ENCODE results near the gene HIF3A. TPM values are rescaled to one million over a fixed set of nuclear protein-coding genes. Genes with fewer than 3 reads are reported as not detected.

The HIF3A gene
- total RNA-seq, 1 experiment from 2014 or later = not detected

DNA sequence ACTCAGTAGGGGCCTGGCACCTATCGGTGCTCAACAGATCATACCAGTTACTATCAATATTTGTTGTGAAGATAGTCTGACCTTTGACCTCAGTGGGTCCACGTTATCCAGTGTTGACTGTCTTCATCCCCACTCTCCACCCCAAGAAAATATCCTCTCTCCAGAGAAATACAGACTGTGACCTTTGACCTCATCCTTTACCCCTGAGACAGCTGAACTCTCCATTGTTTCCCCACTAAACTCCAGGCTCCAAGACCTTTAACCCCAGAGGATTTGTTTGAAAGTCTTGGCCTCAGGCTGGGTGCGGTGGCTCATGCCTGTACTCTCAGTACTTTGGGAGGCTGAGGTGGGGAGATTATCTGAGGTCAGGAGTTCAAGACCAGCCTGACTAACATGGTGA lies 27.4 kb downstream of the HIF3A start:
- Histone ChIP-seq H3K79me2 (ENCODE audit: low read length) (no peaks in the 10 kb centered on the region), H3K9me2 (replicated peaks; ENCODE audit: low read length) (no peaks in the 10 kb centered on the region), H3K27ac (ENCODE audit: low read length) (no peak overlapping the region), H3K9ac (ENCODE audit: low read length) (no peak overlapping the region), H3K4me2 (ENCODE audit: low read length) (no peak overlapping the region), H2AFZ (ENCODE audit: low read length) (no peak overlapping the region), H3K27me3 (ENCODE audit: low read length) (no peaks in the 10 kb centered on the region), H3F3A (ENCODE audit: low read length, unreplicated experiment) (no peaks in the 10 kb centered on the region), H4K20me1 (ENCODE audit: low read length) (no peaks in the 10 kb centered on the region), H3K4me3 (ENCODE audit: low read length) (no peak overlapping the region), H3K9me3 (ENCODE audit: low read length) (0 out of 2 replicates have a peak, but pooled peaks cover 4% of the 10 kb centered on the region), H3K36me3 (ENCODE audit: low read depth, low read length) (no peaks in the 10 kb centered on the region), H3K4me1 (ENCODE audit: insufficient read depth, low read length) (no peaks in the 10 kb centered on the region)
- DNase-seq = no peak
- no peak for ATAC-seq
- TF ChIP-seq, protein P1, sequence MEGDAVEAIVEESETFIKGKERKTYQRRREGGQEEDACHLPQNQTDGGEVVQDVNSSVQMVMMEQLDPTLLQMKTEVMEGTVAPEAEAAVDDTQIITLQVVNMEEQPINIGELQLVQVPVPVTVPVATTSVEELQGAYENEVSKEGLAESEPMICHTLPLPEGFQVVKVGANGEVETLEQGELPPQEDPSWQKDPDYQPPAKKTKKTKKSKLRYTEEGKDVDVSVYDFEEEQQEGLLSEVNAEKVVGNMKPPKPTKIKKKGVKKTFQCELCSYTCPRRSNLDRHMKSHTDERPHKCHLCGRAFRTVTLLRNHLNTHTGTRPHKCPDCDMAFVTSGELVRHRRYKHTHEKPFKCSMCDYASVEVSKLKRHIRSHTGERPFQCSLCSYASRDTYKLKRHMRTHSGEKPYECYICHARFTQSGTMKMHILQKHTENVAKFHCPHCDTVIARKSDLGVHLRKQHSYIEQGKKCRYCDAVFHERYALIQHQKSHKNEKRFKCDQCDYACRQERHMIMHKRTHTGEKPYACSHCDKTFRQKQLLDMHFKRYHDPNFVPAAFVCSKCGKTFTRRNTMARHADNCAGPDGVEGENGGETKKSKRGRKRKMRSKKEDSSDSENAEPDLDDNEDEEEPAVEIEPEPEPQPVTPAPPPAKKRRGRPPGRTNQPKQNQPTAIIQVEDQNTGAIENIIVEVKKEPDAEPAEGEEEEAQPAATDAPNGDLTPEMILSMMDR (conservative IDR thresholded peaks at IDR 0.05; ENCODE audit: low read depth, low read length) = no peak
- TF ChIP-seq EZH2phosphoT487 (IDR thresholded peaks at IDR 0.05; ENCODE audit: borderline replicate concordance, low read length) (no peak), EZH2 (IDR thresholded peaks at IDR 0.05; ENCODE audit: low read length, unreplicated experiment) (no peak)
- POLR2A ChIA-PET (ENCODE audit: unreplicated experiment) = no interaction called here
- no TSS peak for BruUV-seq (replicated peaks)
- intact Hi-C loops (cut with micrococcal nuclease) = no loop called here
- CTCF ChIA-PET = no interaction called here

DNA sequence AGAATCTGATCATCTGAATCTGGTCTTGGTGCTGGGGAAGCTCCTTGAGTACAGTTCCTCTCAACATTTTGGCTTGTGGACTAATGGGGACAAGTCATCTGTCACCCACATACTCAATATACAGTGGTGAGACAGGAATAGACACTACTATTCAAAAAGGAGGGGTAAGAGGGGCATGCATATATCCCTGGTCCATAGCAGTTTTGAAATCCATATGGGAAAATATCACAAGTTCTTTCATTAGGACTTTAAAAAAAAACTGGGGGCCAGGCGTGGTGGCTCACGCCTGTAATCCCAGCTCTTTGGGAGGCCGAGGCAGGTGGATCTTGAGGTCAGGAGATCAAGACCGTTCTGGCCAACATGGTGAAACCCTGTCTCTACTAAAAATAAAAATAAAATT lies 29.8 kb downstream of the HIF3A start:
- Histone ChIP-seq H3K9me2 (replicated peaks; ENCODE audit: low read length) (no peaks in the 10 kb centered on the region), H3F3A (ENCODE audit: low read length, unreplicated experiment) (no peaks in the 10 kb centered on the region), H4K20me1 (ENCODE audit: low read length) (no peaks in the 10 kb centered on the region), H3K9me3 (ENCODE audit: low read length) (0 out of 2 replicates have a peak, but pooled peaks cover 4% of the 10 kb centered on the region), H3K27ac (ENCODE audit: low read length) (no peak overlapping the region), H3K4me1 (ENCODE audit: insufficient read depth, low read length) (no peaks in the 10 kb centered on the region), H2AFZ (ENCODE audit: low read length) (no peak overlapping the region), H3K4me3 (ENCODE audit: low read length) (no peak overlapping the region), H3K9ac (ENCODE audit: low read length) (no peak overlapping the region), H3K36me3 (ENCODE audit: low read depth, low read length) (no peaks in the 10 kb centered on the region), H3K27me3 (ENCODE audit: low read length) (no peaks in the 10 kb centered on the region), H3K79me2 (ENCODE audit: low read length) (no peaks in the 10 kb centered on the region), H3K4me2 (ENCODE audit: low read length) (no peak overlapping the region)
- no peak for DNase-seq
- ChIA-PET CTCF (no interaction called here), POLR2A (ENCODE audit: unreplicated experiment) (no interaction called here)
- TF ChIP-seq EZH2phosphoT487 (IDR thresholded peaks at IDR 0.05; ENCODE audit: borderline replicate concordance, low read length) (no peak), EZH2 (IDR thresholded peaks at IDR 0.05; ENCODE audit: low read length, unreplicated experiment) (no peak)
- TF ChIP-seq, protein P1 (conservative IDR thresholded peaks at IDR 0.05; ENCODE audit: low read depth, low read length) = no peak
- no peak for ATAC-seq
- BruUV-seq (replicated peaks) = no TSS peak
- intact Hi-C loops (cut with micrococcal nuclease) = no loop called here

DNA sequence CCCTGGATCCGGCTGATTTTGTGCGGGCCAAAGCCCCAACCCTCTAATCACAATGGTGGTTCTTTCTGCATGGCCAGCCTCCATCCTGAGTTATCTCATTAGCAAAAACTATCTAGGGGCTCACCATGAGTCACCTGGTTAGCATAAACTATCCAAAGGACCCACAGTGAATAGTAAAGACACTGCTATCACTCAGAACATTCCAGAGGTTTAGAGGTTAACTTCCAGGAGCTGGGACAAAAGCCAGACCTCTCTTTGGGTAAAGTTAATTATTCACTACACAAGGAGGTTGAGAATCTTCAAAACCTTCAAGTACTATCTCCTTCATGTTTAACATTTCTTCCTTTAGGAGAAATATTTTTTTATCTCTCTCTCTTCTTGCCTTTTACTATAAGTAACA lies 31.2 kb downstream of the HIF3A start:
- no TSS peak for BruUV-seq (replicated peaks)

More for the DNA sequence above, 31.2 kb downstream of the HIF3A start:
- TF ChIP-seq EZH2phosphoT487 (IDR thresholded peaks at IDR 0.05; ENCODE audit: borderline replicate concordance, low read length) = no peak
- Histone ChIP-seq H3K4me1 (ENCODE audit: insufficient read depth, low read length) (no peaks in the 10 kb centered on the region), H3F3A (ENCODE audit: low read length, unreplicated experiment) (no peaks in the 10 kb centered on the region), H2AFZ (ENCODE audit: low read length) (no peak overlapping the region), H3K9me2 (replicated peaks; ENCODE audit: low read length) (no peaks in the 10 kb centered on the region), H3K4me3 (ENCODE audit: low read length) (no peak overlapping the region), H3K79me2 (ENCODE audit: low read length) (no peaks in the 10 kb centered on the region), H3K4me2 (ENCODE audit: low read length) (no peak overlapping the region), H3K9ac (ENCODE audit: low read length) (no peak overlapping the region), H3K27ac (ENCODE audit: low read length) (no peak overlapping the region), H4K20me1 (ENCODE audit: low read length) (no peaks in the 10 kb centered on the region), H3K36me3 (ENCODE audit: low read depth, low read length) (no peaks in the 10 kb centered on the region), H3K27me3 (ENCODE audit: low read length) (no peaks in the 10 kb centered on the region), H3K9me3 (ENCODE audit: low read length) (0 out of 2 replicates have a peak, but pooled peaks cover 4% of the 10 kb centered on the region)
- ATAC-seq = no peak
- ChIA-PET CTCF (no interaction called here), POLR2A (ENCODE audit: unreplicated experiment) (no interaction called here)
- intact Hi-C loops (cut with micrococcal nuclease) = no loop called here
- DNase-seq = no peak
